GM12872 (cell line): ENCODE data around the gene CISD2.

Experiments
- CTCF ChIP-seq: IDR thresholded peaks from 3 replicates; pipeline ENCODE4 v1.5.1; 2011; ENCODE audit warnings: low read depth, mild to moderate bottlenecking, low read length, moderate library complexity; ENCODE audit not compliant: insufficient read depth

Gene CISD2

GRCh38 chr4:102858828-102859464 lies 9.8 kb upstream of the CISD2 start:
- no peak for TF ChIP-seq CTCF

GRCh38 chr4:102860611-102861324 lies 8.0 kb upstream of the CISD2 start:
- no peak for TF ChIP-seq CTCF

GRCh38 chr4:102862016-102862415 lies 6.8 kb upstream of the CISD2 start:
- no peak for TF ChIP-seq CTCF

GRCh38 chr4:102862747-102863146 lies 6.0 kb upstream of the CISD2 start:
- TF ChIP-seq CTCF = no peak

GRCh38 chr4:102867278-102868152 lies 1.3 kb upstream of the CISD2 start:
- TF ChIP-seq CTCF = no peak

- no peak for TF ChIP-seq CTCF
These were observed 525 bp upstream of the CISD2 start for GRCh38 chr4:102868153-102868780.

- TF ChIP-seq CTCF = no peak
These were observed 891 bp downstream of the CISD2 start for GRCh38 chr4:102869569-102870197.
